ENCODE results near the gene APOBEC4. TPM values are rescaled to one million over a fixed set of nuclear protein-coding genes. Genes with fewer than 3 reads are reported as not detected.

APOBEC4 gene
- total RNA-seq, 1 experiment from 2014 or later: not detected

GRCh38 chr1:183597656-183598347, 55.3 kb downstream of the APOBEC4 start:
- no peaks in the 10 kb centered on the region for H3K36me3 ChIP-seq (ENCODE audit: low read depth)
- no peak overlapping the region for H3K4me3 ChIP-seq
- H2AFZ ChIP-seq: peak overlapping the region; percentile 58; the same call in 1 of the 2 replicates
- TF ChIP-seq CTCF (conservative IDR thresholded peaks at IDR 0.05) (no peak), EZH2 (IDR thresholded peaks at IDR 0.05; ENCODE audit: low read depth) (no peak)
- ChIA-PET POLR2A (ENCODE audit: unreplicated experiment) (interaction anchor here (0.7 kb wide), 1 partner anchor 10 kb away, joined by 3 read pairs; no protein-coding TSS in a partner anchor), CTCF (no interaction called here)
- no peaks in the 10 kb centered on the region for H3K79me2 ChIP-seq (ENCODE audit: low read depth)
- no TSS peak for BruUV-seq (replicated peaks)
- no peaks in the 10 kb centered on the region for H3K9me2 ChIP-seq (ENCODE audit: insufficient read depth)
- peak in 1 of 2 experiments; percentile 12 for DNase-seq
- H3K27ac ChIP-seq: no peak overlapping the region
- H3K4me2 ChIP-seq: no peak overlapping the region
- intact Hi-C loops (cut with micrococcal nuclease; ENCODE audit: unreplicated experiment): no loop called here
- peaks cover 9% of the 10 kb centered on the region; the same call in 1 of the 2 replicates for H3K4me1 ChIP-seq (replicated peaks; ENCODE audit: insufficient read depth)
- H3F3A ChIP-seq (ENCODE audit: insufficient read depth, low read depth): no peaks in the 10 kb centered on the region; the same call in 1 of the 2 replicates
- H3K9me3 ChIP-seq (ENCODE audit: insufficient read depth, low read depth): no peaks in the 10 kb centered on the region
- no peaks in the 10 kb centered on the region for H3K27me3 ChIP-seq (ENCODE audit: insufficient read depth, low read depth)
- H4K20me1 ChIP-seq (ENCODE audit: insufficient read depth): no peaks in the 10 kb centered on the region

- Histone ChIP-seq H4K20me1 (ENCODE audit: insufficient read depth) (no peaks in the 10 kb centered on the region), H3K79me2 (ENCODE audit: low read depth) (no peaks in the 10 kb centered on the region), H3K9me2 (ENCODE audit: insufficient read depth) (no peaks in the 10 kb centered on the region), H3K27ac (no peak overlapping the region), H3K9me3 (ENCODE audit: insufficient read depth, low read depth) (no peaks in the 10 kb centered on the region), H3K4me3 (no peak overlapping the region), H3K4me2 (no peak overlapping the region), H3F3A (ENCODE audit: insufficient read depth, low read depth) (no peaks in the 10 kb centered on the region; the same call in 1 of the 2 replicates), H3K4me1 (replicated peaks; ENCODE audit: insufficient read depth) (peaks cover 11% of the 10 kb centered on the region), H3K36me3 (ENCODE audit: low read depth) (no peaks in the 10 kb centered on the region), H3K27me3 (ENCODE audit: insufficient read depth, low read depth) (no peaks in the 10 kb centered on the region), H2AFZ (no peak overlapping the region)
- CTCF ChIA-PET: no interaction called here
- POLR2A ChIA-PET (ENCODE audit: unreplicated experiment): no interaction called here
- DNase-seq: peak in 1 of 2 experiments; percentile 17
- BruUV-seq (replicated peaks): no TSS peak
- no peak for TF ChIP-seq CTCF (conservative IDR thresholded peaks at IDR 0.05)
- no peak for TF ChIP-seq EZH2 (IDR thresholded peaks at IDR 0.05; ENCODE audit: low read depth)
- intact Hi-C loops (cut with micrococcal nuclease; ENCODE audit: unreplicated experiment): no loop called here
Observed at GRCh38 chr1:183596500-183596899, 56.6 kb downstream of the APOBEC4 start.

Other genes starting within 250 kb of the APOBEC4 start
- gene NMNAT2, start 234.9 kb downstream of the APOBEC4 start, total RNA-seq (2021): 22.5 and 29.2 TPM in 2 replicates
- gene SMG7, start 180.8 kb downstream of the APOBEC4 start, total RNA-seq (2021): 56.0 and 72.9 TPM in 2 replicates
- 54.3 and 65.5 TPM in 2 replicates for gene NCF2, start 62.9 kb downstream of the APOBEC4 start, total RNA-seq (2021)
- gene ARPC5, start 17.5 kb downstream of the APOBEC4 start, total RNA-seq (2021): 143 and 150 TPM in 2 replicates
- 2.1 and 2.6 TPM in 2 replicates for gene RGL1, start 151.8 kb upstream of the APOBEC4 start, total RNA-seq (2021)

Measured in PC-9 (cell line).